Measurements from ENCODE around the gene AHNAK2.

Gene AHNAK2

GRCh38 chr14:104937694-104938365, 40.3 kb downstream of the AHNAK2 start:
- DNase-seq (ENCODE audit: low spot score) = no peak

GRCh38 chr14:104937161-104937560, 41.0 kb downstream of the AHNAK2 start:
- no peak for DNase-seq (ENCODE audit: low spot score)

- DNase-seq (ENCODE audit: low spot score) = no peak
Observed at GRCh38 chr14:104936361-104937155, 41.6 kb downstream of the AHNAK2 start.

- no peak for DNase-seq (ENCODE audit: low spot score)
Observed at GRCh38 chr14:104935955-104936354, 42.2 kb downstream of the AHNAK2 start.

GRCh38 chr14:104935026-104935650, 43.0 kb downstream of the AHNAK2 start:
- no peak for DNase-seq (ENCODE audit: low spot score)

GRCh38 chr14:104933746-104934733, 44.1 kb downstream of the AHNAK2 start:
- no peak for DNase-seq (ENCODE audit: low spot score)

- peak; percentile 97 for DNase-seq (ENCODE audit: low spot score)
Observed at GRCh38 chr14:104932676-104933631, 45.2 kb downstream of the AHNAK2 start.

GRCh38 chr14:104931771-104932675, 46.2 kb downstream of the AHNAK2 start:
- no peak for DNase-seq (ENCODE audit: low spot score)

- DNase-seq (ENCODE audit: low spot score) = no peak
Observed at GRCh38 chr14:104931304-104931770, 46.8 kb downstream of the AHNAK2 start.

GRCh38 chr14:104930526-104931303, 47.5 kb downstream of the AHNAK2 start:
- no peak for DNase-seq (ENCODE audit: low spot score)

- DNase-seq (ENCODE audit: low spot score) = no peak
Observed at GRCh38 chr14:104929268-104930230, 48.6 kb downstream of the AHNAK2 start.

- DNase-seq (ENCODE audit: low spot score) = no peak
Observed at GRCh38 chr14:104928391-104929133, 49.6 kb downstream of the AHNAK2 start.

GRCh38 chr14:104927901-104928300, 50.3 kb downstream of the AHNAK2 start:
- no peak for DNase-seq (ENCODE audit: low spot score)

- DNase-seq (ENCODE audit: low spot score) = no peak
Observed at GRCh38 chr14:104927432-104927816, 50.8 kb downstream of the AHNAK2 start.

GRCh38 chr14:104926619-104927431, 51.3 kb downstream of the AHNAK2 start:
- no peak for DNase-seq (ENCODE audit: low spot score)

Data from GM03348 (cell line).